GM12891 (cell line): ENCODE results near the gene TMEM270.

Experiments used
- DNase-seq: peaks from one replicate; pipeline ENCODE4 v3.0.0; 2011; ENCODE audit warnings: low spot score; ENCODE audit not compliant: insufficient read length
- FAIRE-seq: peaks from 2 replicates; lab custom pipeline; 2011; peaks lifted over from hg19 to GRCh38; lab: Jason Lieb, UNC
- PAX5 ChIP-seq: IDR thresholded peaks from 2 replicates; pipeline ENCODE4 v1.6.1; 2011; ENCODE audit warnings: low read length, moderate library complexity, mild to moderate bottlenecking; ENCODE audit not compliant: insufficient read depth, severe bottlenecking
- POLR2A ChIP-seq: IDR thresholded peaks from 2 replicates; pipeline ENCODE4 v1.6.1; 2011; ENCODE audit warnings: low read depth, low read length, control low read depth
- POLR2AphosphoS5 ChIP-seq: IDR thresholded peaks from 2 replicates; pipeline ENCODE4 v1.6.1; 2011; ENCODE audit warnings: low read depth, low read length, control low read depth
- POU2F2 ChIP-seq: IDR thresholded peaks from 2 replicates; pipeline ENCODE4 v1.6.1; 2011; ENCODE audit warnings: low read depth, mild to moderate bottlenecking, control low read depth, low read length, moderate library complexity
- SPI1 ChIP-seq: IDR thresholded peaks from 2 replicates; pipeline ENCODE4 v1.6.1; 2011; ENCODE audit warnings: low read depth, low read length, control low read depth
- TAF1 ChIP-seq: IDR thresholded peaks from 2 replicates; pipeline ENCODE4 v1.6.1; 2011; ENCODE audit warnings: low read depth, low read length, control low read depth

The TMEM270 gene

GRCh38 chr7:73885433-73885974 lies 24.5 kb downstream of the TMEM270 start:
- no peak for TF ChIP-seq POLR2AphosphoS5
- TF ChIP-seq TAF1, result no peak
- TF ChIP-seq POU2F2, result no peak
- no peak for TF ChIP-seq POLR2A
- no peak for TF ChIP-seq PAX5
- no peak for TF ChIP-seq SPI1
- DNase-seq (no peak), FAIRE-seq (no peak)

- no peak for FAIRE-seq
- TF ChIP-seq TAF1 (no peak), POLR2AphosphoS5 (no peak), POU2F2 (no peak), SPI1 (no peak), POLR2A (no peak), PAX5 (no peak)
- no peak for DNase-seq
These were observed 25.2 kb downstream of the TMEM270 start for GRCh38 chr7:73885975-73886798.

- no peak for DNase-seq
- no peak for TF ChIP-seq POU2F2
- no peak for TF ChIP-seq SPI1
- TF ChIP-seq POLR2A, result no peak
- TF ChIP-seq POLR2AphosphoS5, result no peak
- no peak for TF ChIP-seq TAF1
- no peak for FAIRE-seq
These were observed 26.8 kb downstream of the TMEM270 start for GRCh38 chr7:73887762-73888161.

GRCh38 chr7:73888959-73889358 lies 28.0 kb downstream of the TMEM270 start:
- FAIRE-seq, result no peak
- no peak for TF ChIP-seq SPI1
- TF ChIP-seq POLR2AphosphoS5, result no peak
- TF ChIP-seq POU2F2, result no peak
- no peak for TF ChIP-seq POLR2A
- TF ChIP-seq TAF1, result no peak
- no peak for TF ChIP-seq PAX5
- DNase-seq, result no peak

GRCh38 chr7:73890555-73891147 lies 29.7 kb downstream of the TMEM270 start:
- no peak for FAIRE-seq
- DNase-seq, result no peak
- TF ChIP-seq SPI1 (no peak), POLR2AphosphoS5 (no peak), PAX5 (no peak), TAF1 (no peak), POU2F2 (no peak), POLR2A (no peak)

GRCh38 chr7:73891178-73891885 lies 30.4 kb downstream of the TMEM270 start:
- FAIRE-seq (no peak), DNase-seq (no peak)
- TF ChIP-seq PAX5 (no peak), POLR2AphosphoS5 (no peak), POLR2A (no peak), POU2F2 (no peak), TAF1 (no peak), SPI1 (no peak)

GRCh38 chr7:73892003-73892999 lies 31.3 kb downstream of the TMEM270 start:
- TF ChIP-seq TAF1 (no peak), SPI1 (no peak), PAX5 (no peak), POU2F2 (no peak), POLR2A (no peak), POLR2AphosphoS5 (no peak)
- no peak for DNase-seq
- no peak for FAIRE-seq

- no peak for DNase-seq
- TF ChIP-seq POLR2AphosphoS5, result no peak
- TF ChIP-seq PAX5, result no peak
- no peak for TF ChIP-seq SPI1
- no peak for TF ChIP-seq POU2F2
- no peak for TF ChIP-seq POLR2A
- TF ChIP-seq TAF1, result no peak
- no peak for FAIRE-seq
These were observed 32.6 kb downstream of the TMEM270 start for GRCh38 chr7:73893342-73894101.
